MM.1S (cell line): Measurements from ENCODE around the gene SLC9A3.

Experiments used
- EZH2 ChIP-seq: fragments of 300-600 bp; sonication (generic); optimal IDR thresholded peaks from 2 replicates; pipeline ENCODE3; 2017; ENCODE audit warnings: low read depth, mild to moderate bottlenecking, antibody characterized with exemption, low read length, mixed read lengths
- TF ChIP-seq, protein P1 (sequence below): fragments of 300-600 bp; sonication (generic); IDR thresholded peaks from 2 replicates; pipeline ENCODE4 v1.5.1; 2016; ENCODE audit warnings: antibody characterized with exemption, low read length, mixed read lengths

DNA sequence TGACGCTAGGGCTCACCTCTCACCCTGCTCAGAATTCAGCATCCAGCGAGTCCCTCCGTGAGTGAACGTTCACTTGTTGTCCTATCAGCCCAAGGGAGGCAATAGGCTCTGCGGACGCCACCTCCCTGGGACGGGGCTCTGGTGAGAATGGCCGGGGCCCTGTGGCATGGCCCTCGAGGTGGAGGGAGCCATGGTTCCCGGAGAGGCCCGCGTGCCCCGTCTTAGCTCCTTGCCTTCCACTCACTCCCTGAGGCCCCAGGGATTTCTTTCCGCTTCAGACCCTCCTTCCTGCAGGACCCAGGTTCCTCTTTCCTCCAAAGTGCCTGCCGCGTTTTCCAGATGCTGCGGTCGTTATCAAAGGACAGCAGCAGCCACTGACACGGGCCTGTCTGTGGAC, 59.8 kb downstream of the SLC9A3 start:
- TF ChIP-seq, protein P1, sequence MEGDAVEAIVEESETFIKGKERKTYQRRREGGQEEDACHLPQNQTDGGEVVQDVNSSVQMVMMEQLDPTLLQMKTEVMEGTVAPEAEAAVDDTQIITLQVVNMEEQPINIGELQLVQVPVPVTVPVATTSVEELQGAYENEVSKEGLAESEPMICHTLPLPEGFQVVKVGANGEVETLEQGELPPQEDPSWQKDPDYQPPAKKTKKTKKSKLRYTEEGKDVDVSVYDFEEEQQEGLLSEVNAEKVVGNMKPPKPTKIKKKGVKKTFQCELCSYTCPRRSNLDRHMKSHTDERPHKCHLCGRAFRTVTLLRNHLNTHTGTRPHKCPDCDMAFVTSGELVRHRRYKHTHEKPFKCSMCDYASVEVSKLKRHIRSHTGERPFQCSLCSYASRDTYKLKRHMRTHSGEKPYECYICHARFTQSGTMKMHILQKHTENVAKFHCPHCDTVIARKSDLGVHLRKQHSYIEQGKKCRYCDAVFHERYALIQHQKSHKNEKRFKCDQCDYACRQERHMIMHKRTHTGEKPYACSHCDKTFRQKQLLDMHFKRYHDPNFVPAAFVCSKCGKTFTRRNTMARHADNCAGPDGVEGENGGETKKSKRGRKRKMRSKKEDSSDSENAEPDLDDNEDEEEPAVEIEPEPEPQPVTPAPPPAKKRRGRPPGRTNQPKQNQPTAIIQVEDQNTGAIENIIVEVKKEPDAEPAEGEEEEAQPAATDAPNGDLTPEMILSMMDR: no peak
- no peak for TF ChIP-seq EZH2
